Tibial nerve (tissue), 4 donors: Measurements from ENCODE around the gene SH3BP2.

Experiments
- CTCF ChIP-seq, 5 experiments: fragments of 200-600 bp in 3 of 5; fragments of 450-650 bp in 2 of 5; sonication (generic) in 3 of 5; IDR thresholded peaks; one replicate each; pipeline ENCODE4 v1.5.1; 2016 to 2019; ENCODE audit warnings: antibody characterized with exemption in 5 of 5, mild to moderate bottlenecking in 3 of 5, moderate library complexity in 2 of 5
- EP300 ChIP-seq, 2 donors: sonication (generic); formaldehyde crosslinking; IDR thresholded peaks; one replicate each; pipeline ENCODE4 v1.6.1; 2017; ENCODE audit warnings: antibody characterized with exemption in 2 of 2, mild to moderate bottlenecking in 1 of 2
- POLR2A ChIP-seq, 2 donors: fragments of 450-650 bp; IDR thresholded peaks; one replicate each; pipeline ENCODE4 v1.6.1; 2017; ENCODE audit warnings: antibody characterized with exemption in 2 of 2, mild to moderate bottlenecking in 2 of 2, moderate library complexity in 2 of 2

- TF ChIP-seq CTCF (IDR thresholded peaks at IDR 0.05) = no peak
- TF ChIP-seq EP300 (IDR thresholded peaks at IDR 0.05) = no peak
- no peak for TF ChIP-seq POLR2A (IDR thresholded peaks at IDR 0.05)
These were observed 65.7 kb downstream of the SH3BP2 start for GRCh38 chr4:2858451-2859217.
